ENCODE results near the gene TPM2.

TPM2 gene

DNA sequence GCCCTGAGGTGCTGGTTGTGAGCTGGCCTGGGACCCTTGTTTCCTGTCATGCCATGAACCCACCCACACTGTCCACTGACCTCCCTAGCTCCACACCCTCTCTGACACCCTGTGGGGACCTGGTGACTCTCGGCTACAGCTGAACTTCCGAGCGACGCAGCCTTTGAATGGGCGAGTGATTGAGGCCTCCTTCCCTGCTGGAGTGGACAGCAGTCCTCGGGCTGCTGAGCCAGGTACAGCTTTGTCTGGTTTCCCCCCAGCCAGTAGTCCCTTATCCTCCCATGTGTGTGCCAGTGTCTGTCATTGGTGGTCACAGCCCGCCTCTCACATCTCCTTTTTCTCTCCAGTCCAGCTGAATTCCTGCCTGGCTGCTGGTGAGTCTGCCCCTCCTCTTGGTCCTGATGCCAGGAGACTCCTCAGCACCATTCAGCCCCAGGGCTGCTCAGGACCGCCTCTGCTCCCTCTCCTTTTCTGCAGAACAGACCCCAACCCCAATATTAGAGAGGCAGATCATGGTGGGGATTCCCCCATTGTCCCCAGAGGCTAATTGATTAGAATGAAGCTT is 9.9 kb downstream of the TPM2 start:
- FAIRE-seq: no peak

GRCh38 chr9:35679091-35679490 is 10.6 kb downstream of the TPM2 start:
- FAIRE-seq (no peak), DNase-seq (ENCODE audit: insufficient read length, low spot score) (no peak)

More for the DNA sequence above, 9.9 kb downstream of the TPM2 start:
- no peak for DNase-seq (ENCODE audit: insufficient read length, low spot score)

- FAIRE-seq: no peak
- DNase-seq (ENCODE audit: insufficient read length, low spot score): no peak
Measured at GRCh38 chr9:35675732-35676392, 13.9 kb downstream of the TPM2 start.

DNA sequence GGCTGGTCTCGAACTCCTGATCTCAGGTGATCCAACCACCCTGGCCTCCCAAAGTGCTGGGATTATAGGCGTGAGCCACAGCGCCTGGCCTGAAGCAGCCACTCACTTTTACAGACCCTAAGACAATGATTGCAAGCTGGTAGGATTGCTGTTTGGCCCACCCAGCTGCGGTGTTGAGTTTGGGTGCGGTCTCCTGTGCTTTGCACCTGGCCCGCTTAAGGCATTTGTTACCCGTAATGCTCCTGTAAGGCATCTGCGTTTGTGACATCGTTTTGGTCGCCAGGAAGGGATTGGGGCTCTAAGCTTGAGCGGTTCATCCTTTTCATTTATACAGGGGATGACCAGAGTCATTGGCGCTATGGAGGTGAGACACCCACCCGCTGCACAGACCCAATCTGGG is 14.5 kb downstream of the TPM2 start:
- DNase-seq (ENCODE audit: insufficient read length, low spot score) (no peak), FAIRE-seq (no peak)

DNA sequence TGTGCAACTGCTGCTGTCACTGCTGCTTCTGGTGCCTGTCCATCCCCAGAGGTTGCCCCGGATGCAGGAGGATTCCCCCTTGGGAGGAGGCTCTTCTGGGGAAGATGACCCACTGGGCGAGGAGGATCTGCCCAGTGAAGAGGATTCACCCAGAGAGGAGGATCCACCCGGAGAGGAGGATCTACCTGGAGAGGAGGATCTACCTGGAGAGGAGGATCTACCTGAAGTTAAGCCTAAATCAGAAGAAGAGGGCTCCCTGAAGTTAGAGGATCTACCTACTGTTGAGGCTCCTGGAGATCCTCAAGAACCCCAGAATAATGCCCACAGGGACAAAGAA is 15.7 kb downstream of the TPM2 start:
- FAIRE-seq: no peak
- DNase-seq (ENCODE audit: insufficient read length, low spot score): no peak

GRCh38 chr9:35673132-35674024 is 16.3 kb downstream of the TPM2 start, which contains the start of gene CA9:
Gene CA9 (plus strand): TSS chr9:35673928. CDS start chr9:35673960, 32 bp downstream.
- FAIRE-seq (no peak), DNase-seq (ENCODE audit: insufficient read length, low spot score) (no peak)

DNA sequence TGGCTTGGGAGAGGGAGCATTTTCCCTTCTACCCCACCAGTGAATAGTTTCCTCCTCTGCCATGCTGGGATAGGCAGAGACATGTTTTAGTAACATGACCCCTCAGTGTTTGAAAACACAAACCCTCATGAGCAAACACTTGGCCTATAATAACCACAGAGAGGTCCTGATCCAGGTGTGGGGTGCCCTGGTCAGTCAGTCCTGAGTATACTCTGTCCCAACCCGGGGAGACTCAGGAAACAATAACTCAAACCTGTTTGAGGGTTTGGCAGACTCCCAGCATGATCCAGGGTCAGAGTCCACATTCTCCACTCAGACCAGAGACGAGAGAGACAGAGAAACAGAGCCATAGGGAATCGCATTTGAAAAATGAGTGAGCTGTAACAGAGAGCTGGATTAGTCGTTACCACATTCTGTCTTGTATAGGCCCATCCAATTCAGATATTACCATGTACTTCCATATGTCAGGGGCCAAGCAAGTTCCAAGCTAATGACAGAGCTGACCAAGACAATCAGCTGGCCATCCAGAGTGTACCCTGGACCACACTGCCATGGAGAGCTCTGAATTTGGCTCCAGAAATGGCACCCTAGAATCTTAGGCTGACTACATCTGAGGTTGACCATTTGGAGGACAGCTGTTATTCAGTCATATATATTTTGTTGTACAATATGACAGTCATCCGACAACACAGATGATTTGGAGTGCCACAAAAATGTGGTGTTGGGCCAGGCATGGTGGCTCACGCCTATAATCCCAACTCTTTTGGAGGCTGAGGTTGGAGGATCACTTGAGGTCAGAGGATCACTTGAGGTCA is 20.2 kb downstream of the TPM2 start:
- no peak for DNase-seq (ENCODE audit: insufficient read length, low spot score)

GRCh38 chr9:35667939-35668338 is 21.8 kb downstream of the TPM2 start:
- no peak for FAIRE-seq

More for the DNA sequence above, 20.2 kb downstream of the TPM2 start:
- FAIRE-seq: no peak

GRCh38 chr9:35666549-35666948 is 23.2 kb downstream of the TPM2 start:
- no peak for FAIRE-seq
- no peak for DNase-seq (ENCODE audit: insufficient read length, low spot score)

More at GRCh38 chr9:35667939-35668338, 21.8 kb downstream of the TPM2 start:
- no peak for DNase-seq (ENCODE audit: insufficient read length, low spot score)

GRCh38 chr9:35666045-35666444 is 23.7 kb downstream of the TPM2 start:
- FAIRE-seq (no peak), DNase-seq (ENCODE audit: insufficient read length, low spot score) (no peak)

DNA sequence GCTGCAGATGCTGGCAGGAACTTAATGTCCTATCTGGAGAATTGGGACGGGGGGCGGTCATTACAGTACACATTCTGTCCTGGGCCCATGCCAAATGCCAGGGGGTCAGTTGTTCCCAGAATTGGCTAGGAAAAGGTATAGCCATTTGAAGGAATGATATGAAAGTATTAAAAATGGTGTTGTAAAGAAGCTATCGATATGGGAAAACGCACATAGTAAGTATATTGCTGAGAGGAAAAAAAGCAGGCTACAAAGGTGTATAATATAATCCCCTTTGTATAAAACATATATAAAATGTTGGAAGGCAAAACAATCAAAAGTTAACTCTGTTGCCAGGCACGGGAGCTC is 24.3 kb downstream of the TPM2 start:
- DNase-seq (ENCODE audit: insufficient read length, low spot score) (no peak), FAIRE-seq (no peak)

DNA sequence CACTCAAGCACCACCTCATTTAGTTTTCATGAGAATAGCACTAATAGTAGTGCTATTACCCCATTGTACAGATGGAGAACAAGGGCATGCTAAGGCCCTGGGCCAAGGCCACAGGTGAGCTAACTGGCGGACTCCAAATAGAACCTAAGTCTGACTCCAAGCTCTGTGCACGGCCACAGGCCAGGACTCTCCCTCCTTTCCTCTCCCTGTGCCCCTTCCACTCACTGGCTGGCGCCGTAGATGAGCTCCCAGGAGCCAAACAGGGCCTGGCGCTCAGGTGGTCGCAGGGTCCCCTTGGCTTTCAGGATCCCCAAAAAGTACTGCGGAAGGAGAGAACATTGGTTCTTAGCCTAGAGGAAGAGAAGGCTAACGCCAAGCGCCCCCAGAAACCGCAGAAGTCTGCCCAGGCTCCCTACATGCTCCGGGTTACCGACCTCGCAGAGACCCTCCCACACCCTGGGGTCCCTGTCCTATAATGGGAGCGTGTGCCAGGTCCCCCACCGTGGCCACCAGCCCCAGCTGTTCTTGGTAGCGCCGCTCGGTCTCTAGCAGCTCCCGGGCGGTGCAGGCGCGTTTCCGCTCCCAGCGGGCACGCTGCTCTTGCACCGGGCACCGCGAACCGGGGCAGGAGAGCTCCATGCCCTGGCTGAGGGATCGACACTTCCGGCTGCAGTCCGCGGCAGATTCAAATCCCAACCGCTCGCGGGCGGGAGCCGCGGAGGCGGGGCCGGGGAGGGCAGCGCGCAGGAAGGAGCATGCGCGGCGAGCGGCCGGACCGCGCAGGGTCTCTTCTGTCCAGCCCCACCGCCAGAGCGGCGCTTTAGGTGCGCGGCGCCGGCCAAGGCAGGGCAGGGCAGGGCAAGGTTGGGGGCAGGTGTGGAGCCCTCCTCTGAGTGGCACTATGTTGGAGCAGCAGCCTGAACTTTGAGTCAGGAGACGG is 24.9 kb downstream of the TPM2 start, which contains the start of gene ARHGEF39:
Gene ARHGEF39 (minus strand): TSS at position 665 of the 940 bp plus-strand sequence. CDS start 26 bp downstream, at position 639.
- FAIRE-seq: peak; percentile 96

GRCh38 chr9:35662437-35662836 is 27.3 kb downstream of the TPM2 start:
- no peak for FAIRE-seq
- DNase-seq (ENCODE audit: insufficient read length, low spot score): no peak

More for the DNA sequence above, 24.9 kb downstream of the TPM2 start, which contains the start of gene ARHGEF39:
- DNase-seq (ENCODE audit: insufficient read length, low spot score): peak; percentile 85

DNA sequence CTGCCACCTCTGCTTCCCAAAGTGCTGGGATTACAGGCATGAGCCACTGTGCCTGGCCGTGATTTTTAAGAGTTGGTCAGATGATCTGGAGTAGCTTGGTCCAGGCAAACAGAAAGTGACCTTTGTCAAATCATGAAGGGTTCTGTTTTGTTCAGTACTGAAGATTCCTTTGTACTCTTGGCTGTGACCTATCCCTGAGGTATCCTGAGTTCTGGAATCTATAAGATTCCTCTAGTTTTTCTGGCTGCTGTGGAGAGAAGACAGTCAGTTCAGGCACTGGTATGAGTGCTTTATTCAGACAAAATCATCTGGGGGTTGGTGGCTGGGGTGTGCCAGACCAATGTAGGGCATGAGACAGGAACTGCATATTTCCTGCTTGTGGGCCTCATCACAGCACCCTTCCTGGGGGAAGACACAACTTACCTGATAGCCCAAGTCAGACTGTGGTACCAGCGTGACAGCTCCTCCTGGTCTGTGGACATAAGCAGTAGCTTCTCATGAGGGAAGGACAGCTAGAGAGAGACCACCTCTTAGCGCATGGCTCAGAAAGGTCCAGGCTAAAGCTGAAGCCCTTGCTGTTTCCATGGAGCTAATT is 27.9 kb downstream of the TPM2 start:
- no peak for FAIRE-seq
- no peak for DNase-seq (ENCODE audit: insufficient read length, low spot score)

GRCh38 chr9:35660966-35661415 is 28.7 kb downstream of the TPM2 start:
- DNase-seq (ENCODE audit: insufficient read length, low spot score) (no peak), FAIRE-seq (no peak)

- DNase-seq (ENCODE audit: insufficient read length, low spot score) (no peak), FAIRE-seq (no peak)
Measured at GRCh38 chr9:35659340-35659739, 30.4 kb downstream of the TPM2 start.

DNA sequence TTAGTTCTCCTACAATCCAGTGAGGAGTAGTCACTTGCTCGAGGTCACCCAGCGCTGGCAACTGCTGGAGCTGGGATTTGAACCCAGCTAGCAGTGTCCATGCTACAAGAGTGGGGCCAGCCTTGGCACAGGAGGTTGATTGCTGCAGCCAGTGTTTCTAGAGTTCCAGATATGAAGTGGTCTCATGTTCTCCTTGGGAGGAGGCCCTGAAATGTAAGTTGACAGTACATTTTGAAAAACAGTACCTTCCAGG is 30.8 kb downstream of the TPM2 start:
- no peak for DNase-seq (ENCODE audit: insufficient read length, low spot score)
- no peak for FAIRE-seq

- FAIRE-seq (no peak), DNase-seq (ENCODE audit: insufficient read length, low spot score) (no peak)
Measured at GRCh38 chr9:35658137-35658967, 31.4 kb downstream of the TPM2 start, which contains the start of gene CCDC107. Gene CCDC107 (plus strand): TSS chr9:35658292. CDS start chr9:35658380, 88 bp downstream.

All from GM19239 (cell line).